Fibroblast of lung (primary cell): ENCODE data around the gene CACNA1E.

Source experiments
- EZH2 ChIP-seq: IDR thresholded peaks from 2 replicates; pipeline ENCODE4 v1.5.1; 2012; ENCODE audit warnings: low read length, control low read depth, mild to moderate bottlenecking; ENCODE audit errors: missing control alignments
- TF ChIP-seq, protein P1 (sequence below), 2 donors: IDR thresholded peaks in 1 of 2; conservative IDR thresholded peaks in 1 of 2; 1 replicate in 1 of 2; 2 replicates in 1 of 2; pipeline ENCODE4 v1.5.1; 2011 to 2012; ENCODE audit warnings: low read length in 2 of 2, control low read depth in 1 of 2, inconsistent platforms in 1 of 2, low read depth in 1 of 2, mild to moderate bottlenecking in 1 of 2

- no peak for TF ChIP-seq EZH2
- TF ChIP-seq, protein P1, sequence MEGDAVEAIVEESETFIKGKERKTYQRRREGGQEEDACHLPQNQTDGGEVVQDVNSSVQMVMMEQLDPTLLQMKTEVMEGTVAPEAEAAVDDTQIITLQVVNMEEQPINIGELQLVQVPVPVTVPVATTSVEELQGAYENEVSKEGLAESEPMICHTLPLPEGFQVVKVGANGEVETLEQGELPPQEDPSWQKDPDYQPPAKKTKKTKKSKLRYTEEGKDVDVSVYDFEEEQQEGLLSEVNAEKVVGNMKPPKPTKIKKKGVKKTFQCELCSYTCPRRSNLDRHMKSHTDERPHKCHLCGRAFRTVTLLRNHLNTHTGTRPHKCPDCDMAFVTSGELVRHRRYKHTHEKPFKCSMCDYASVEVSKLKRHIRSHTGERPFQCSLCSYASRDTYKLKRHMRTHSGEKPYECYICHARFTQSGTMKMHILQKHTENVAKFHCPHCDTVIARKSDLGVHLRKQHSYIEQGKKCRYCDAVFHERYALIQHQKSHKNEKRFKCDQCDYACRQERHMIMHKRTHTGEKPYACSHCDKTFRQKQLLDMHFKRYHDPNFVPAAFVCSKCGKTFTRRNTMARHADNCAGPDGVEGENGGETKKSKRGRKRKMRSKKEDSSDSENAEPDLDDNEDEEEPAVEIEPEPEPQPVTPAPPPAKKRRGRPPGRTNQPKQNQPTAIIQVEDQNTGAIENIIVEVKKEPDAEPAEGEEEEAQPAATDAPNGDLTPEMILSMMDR (conservative IDR thresholded peaks at IDR 0.05 in 1 of 2, IDR thresholded peaks at IDR 0.05 in 1 of 2; ENCODE audit: low read depth in 1 of 2, low read length in 2 of 2) = no peak
Observed at GRCh38 chr1:181538836-181539235, 55.5 kb downstream of the CACNA1E start.
